Erythroblast (primary cell): ENCODE data around the gene GPC3.

Experiments used
- GATA1 ChIP-seq: IDR thresholded peaks from 2 replicates; pipeline ENCODE4 v1.6.1; 2011; ENCODE audit warnings: low read depth, mild to moderate bottlenecking, control low read depth, low read length, moderate library complexity
- POLR2A ChIP-seq: IDR thresholded peaks from 2 replicates; pipeline ENCODE4 v1.6.1; 2011; ENCODE audit warnings: mild to moderate bottlenecking, low read length

- TF ChIP-seq POLR2A (no peak), GATA1 (no peak)
Measured at GRCh38 chrX:133923113-133923512, 62.3 kb downstream of the GPC3 start.
